HCT116 (cell line): ENCODE results near the gene CDC14A. TPM values are rescaled to one million over a fixed set of nuclear protein-coding genes. Genes with fewer than 3 reads are reported as not detected.

Experiments used
- ATAC-seq: fragments of 200-7000 bp; cut with Tn5 transposase; 2 replicates; pipeline ENCODE4 v1.9.1; 2020; ENCODE audit warnings: mild to moderate bottlenecking, moderate library complexity
- BruUV-seq: library from RNA; stranded (reverse); fragments of 400-500 nt; replicated peaks from 2 replicates; lab custom pipeline; 2021; lab: Mats Ljungman, UMichigan
- CTCF ChIA-PET: fragments of 300-600 bp; sonication (Branson Sonifier 250); formaldehyde crosslinking; loops from one replicate; lab custom pipeline; 2021; ENCODE audit warnings: antibody characterized with exemption; lab: Charles Lee
- POLR2A ChIA-PET: fragments of 300-600, 350-600 bp; sonication (Branson Sonifier 250); formaldehyde crosslinking; loops from one replicate; lab custom pipeline; 2021; ENCODE audit warnings: antibody characterized with exemption; lab: Charles Lee
- RAD21 ChIA-PET, 2 experiments: fragments of 300-600 bp; sonication (Branson Sonifier 250); formaldehyde crosslinking; loops; one replicate each; lab custom pipeline; 2023; ENCODE audit warnings: low total read pairs in 2 of 2; ENCODE audit not compliant: uncharacterized antibody in 2 of 2, unreplicated experiment in 2 of 2, low non-redundant PET in 1 of 2; lab: Charles Lee
- DNase-seq: peaks from one replicate; pipeline ENCODE4 v3.0.0-alpha.2; 2010; ENCODE audit warnings: low read depth, low spot score
- H2AFZ ChIP-seq: fragments of 200-600 bp; shearing (Covaris generic), sonication (generic); 2 replicates; pipeline ENCODE4 v1.6.1; 2017; ENCODE audit warnings: low read depth, mixed run types, mixed read lengths, antibody characterized with exemption, low read length; ENCODE audit not compliant: poor library complexity, severe bottlenecking
- H3K27ac ChIP-seq: 2 replicates; pipeline ENCODE4 v1.5.1; 2012; ENCODE audit warnings: low read depth, low read length
- H3K27me3 ChIP-seq: fragments of 200-600 bp; sonication (generic); 2 replicates; pipeline ENCODE4 v1.6.1; 2016; ENCODE audit warnings: mixed run types, low read length, mixed read lengths; ENCODE audit not compliant: insufficient read depth
- H3K36me3 ChIP-seq, 2 experiments: fragments of 200-500 bp in 1 of 2; fragments of 200-600 bp in 1 of 2; sonication (Bioruptor generic) in 1 of 2; sonication (generic) in 1 of 2; 2 replicates each; pipeline versions ENCODE4 v1.5.1 to v1.6.1; 2014 to 2016; ENCODE audit warnings: low read length in 2 of 2, inconsistent platforms in 1 of 2, mixed read lengths in 1 of 2, mixed run types in 1 of 2; ENCODE audit not compliant: insufficient read depth in 2 of 2, control insufficient read depth in 1 of 2
- H3K4me1 ChIP-seq, 2 experiments: fragments of 200-600 bp in 1 of 2; sonication (generic) in 1 of 2; 2 replicates each; pipeline versions ENCODE4 v1.5.1 to v1.6.1; 2012 to 2017; ENCODE audit warnings: low read length in 2 of 2, inconsistent platforms in 1 of 2, mild to moderate bottlenecking in 1 of 2, mixed read lengths in 1 of 2, mixed run types in 1 of 2, moderate library complexity in 1 of 2; ENCODE audit not compliant: insufficient read depth in 2 of 2, control insufficient read depth in 1 of 2
- H3K4me2 ChIP-seq: fragments of 200-600 bp; sonication (generic); 2 replicates; pipeline ENCODE4 v1.6.1; 2017; ENCODE audit warnings: mixed run types, low read length, mixed read lengths
- H3K4me3 ChIP-seq, 2 experiments: fragments of 200-600 bp in 1 of 2; sonication (generic) in 1 of 2; replicated peaks in 1 of 2; 2 replicates each; pipeline ENCODE4 v1.5.1; 2011 to 2016; ENCODE audit warnings: low read length in 2 of 2, control low read depth in 1 of 2, low read depth in 1 of 2, mild to moderate bottlenecking in 1 of 2, mixed read lengths in 1 of 2, mixed run types in 1 of 2
- H3K79me2 ChIP-seq: fragments of 200-600 bp; sonication (generic); 2 replicates; pipeline ENCODE4 v1.6.1; 2017; ENCODE audit warnings: mild to moderate bottlenecking, mixed run types, low read length, moderate library complexity, mixed read lengths; ENCODE audit not compliant: insufficient read depth
- H3K9ac ChIP-seq: fragments of 200-600 bp; sonication (generic); 2 replicates; pipeline ENCODE4 v1.6.1; 2016; ENCODE audit warnings: low read length, mixed read lengths
- H3K9me2 ChIP-seq: fragments of 200-600 bp; sonication (generic), shearing (Covaris generic); 2 replicates; pipeline ENCODE4 v1.6.1; 2017; ENCODE audit warnings: mixed run types, mild to moderate bottlenecking, moderate library complexity; ENCODE audit not compliant: insufficient read depth
- H3K9me3 ChIP-seq, 2 experiments: fragments of 200-500 bp in 1 of 2; fragments of 200-600 bp in 1 of 2; sonication (Bioruptor generic) in 1 of 2; sonication (generic) in 1 of 2; 2 replicates each; pipeline ENCODE4 v1.6.1; 2014 to 2017; ENCODE audit warnings: low read length in 2 of 2, mixed read lengths in 2 of 2, inconsistent platforms in 1 of 2, low read depth in 1 of 2, mild to moderate bottlenecking in 1 of 2, mixed run types in 1 of 2, moderate library complexity in 1 of 2; ENCODE audit not compliant: control insufficient read depth in 1 of 2, insufficient read depth in 1 of 2
- H4K20me1 ChIP-seq: fragments of 200-600 bp; sonication (generic), shearing (Covaris generic); 2 replicates; pipeline ENCODE4 v1.6.1; 2017; ENCODE audit warnings: mixed run types, mild to moderate bottlenecking, moderate library complexity; ENCODE audit not compliant: insufficient read depth
- ATF3 ChIP-seq: IDR thresholded peaks from 2 replicates; pipeline ENCODE4 v1.6.1; 2012
- CBX3 ChIP-seq: IDR thresholded peaks from 2 replicates; pipeline ENCODE4 v1.6.1; 2012; ENCODE audit warnings: low read depth
- ELF1 ChIP-seq: IDR thresholded peaks from 2 replicates; pipeline ENCODE4 v1.6.1; 2012; ENCODE audit warnings: low read depth, borderline replicate concordance
- EZH2 ChIP-seq: fragments of 200-600 bp; sonication (generic); IDR thresholded peaks from 2 replicates; pipeline ENCODE4 v1.6.1; 2017; ENCODE audit warnings: antibody characterized with exemption, mixed run types
- EZH2phosphoT487 ChIP-seq: fragments of 200-600 bp; IDR thresholded peaks from 2 replicates; pipeline ENCODE4 v1.6.1; 2018; ENCODE audit warnings: antibody characterized with exemption, borderline replicate concordance
- FOSL1 ChIP-seq: IDR thresholded peaks from 2 replicates; pipeline ENCODE4 v1.6.1; 2012; ENCODE audit warnings: low read depth
- JUND ChIP-seq: IDR thresholded peaks from 2 replicates; pipeline ENCODE4 v1.6.1; 2012
- MAX ChIP-seq: IDR thresholded peaks from 2 replicates; pipeline ENCODE4 v1.6.1; 2012
- POLR2A ChIP-seq: IDR thresholded peaks from 2 replicates; pipeline ENCODE4 v1.7.0; 2011; ENCODE audit warnings: borderline replicate concordance; ENCODE audit not compliant: insufficient read depth, insufficient read length; ENCODE audit errors: extremely low read depth
- POLR2AphosphoS5 ChIP-seq: IDR thresholded peaks from 2 replicates; pipeline ENCODE4 v1.6.1; 2011; ENCODE audit warnings: mild to moderate bottlenecking, low read depth, low read length, moderate library complexity
- RAD21 ChIP-seq: IDR thresholded peaks from 2 replicates; pipeline ENCODE4 v1.6.1; 2012; ENCODE audit warnings: low read depth, mild to moderate bottlenecking
- REST ChIP-seq: IDR thresholded peaks from 2 replicates; pipeline ENCODE4 v1.6.1; 2012; ENCODE audit warnings: low read depth
- SIN3A ChIP-seq: IDR thresholded peaks from 2 replicates; pipeline ENCODE4 v1.6.1; 2012; ENCODE audit warnings: low read depth
- SRF ChIP-seq: IDR thresholded peaks from 2 replicates; pipeline ENCODE4 v1.6.1; 2012; ENCODE audit warnings: low read depth
- TCF7L2 ChIP-seq: IDR thresholded peaks from 2 replicates; pipeline ENCODE4 v1.7.0; 2011; ENCODE audit warnings: borderline replicate concordance, inconsistent platforms; ENCODE audit not compliant: insufficient read depth, insufficient read length; ENCODE audit errors: extremely low read depth
- YY1 ChIP-seq: IDR thresholded peaks from 2 replicates; pipeline ENCODE4 v1.6.1; 2011; ENCODE audit warnings: low read length, low read depth, moderate library complexity, mild to moderate bottlenecking; ENCODE audit not compliant: insufficient replicate concordance; ENCODE audit errors: extremely low read depth
- ZBTB33 ChIP-seq: IDR thresholded peaks from 2 replicates; pipeline ENCODE4 v1.6.1; 2011; ENCODE audit warnings: mild to moderate bottlenecking, low read length, moderate library complexity; ENCODE audit not compliant: insufficient replicate concordance; ENCODE audit errors: extremely low read depth
- ZFX ChIP-seq: fragments of 450-650 bp; IDR thresholded peaks from 2 replicates; pipeline ENCODE4 v1.6.1; 2017
- ZNF274 ChIP-seq: fragments of 200-500 bp; sonication (Bioruptor generic); IDR thresholded peaks from 2 replicates; pipeline ENCODE4 v1.6.1; 2014; ENCODE audit warnings: mild to moderate bottlenecking, low read depth, low read length, inconsistent platforms
- intact Hi-C: fragments of 100-400 bp; cut with micrococcal nuclease; formaldehyde crosslinking; loops from 2 replicates; pipeline ENCODE4 v1.10.0; 2022
- total RNA-seq: library from RNA; stranded (reverse); gene quantifications from one replicate; pipeline ENCODE4 v1.2.1, GENCODE V29; 2021; ENCODE audit not compliant: unreplicated experiment

The CDC14A gene
- total RNA-seq, 1 experiment from 2014 or later: 5.1 TPM

GRCh38 chr1:100476735-100477290, 124.5 kb downstream of the CDC14A start:
- no peak for TF ChIP-seq ZFX
- TF ChIP-seq EZH2: no peak
- no peak for TF ChIP-seq CBX3
- TF ChIP-seq YY1: no peak
- TF ChIP-seq ZNF274: no peak
- no peak for TF ChIP-seq TCF7L2
- no peak for TF ChIP-seq ZBTB33
- no peak for TF ChIP-seq ELF1
- TF ChIP-seq RAD21: no peak
- TF ChIP-seq FOSL1: no peak
- no peak for TF ChIP-seq SIN3A
- no peak for TF ChIP-seq EZH2phosphoT487
- no peak for TF ChIP-seq ATF3
- TF ChIP-seq MAX: no peak
- TF ChIP-seq REST: no peak
- TF ChIP-seq POLR2AphosphoS5: no peak
- TF ChIP-seq SRF: no peak
- TF ChIP-seq JUND: no peak
- no peak for TF ChIP-seq POLR2A
- Histone ChIP-seq H4K20me1 (no peaks in the 10 kb centered on the region), H3K36me3 (no peaks in the 10 kb centered on the region), H3K9ac (no peak overlapping the region), H2AFZ (no peak overlapping the region), H3K9me2 (no peaks in the 10 kb centered on the region), H3K4me3 (no peak overlapping the region), H3K79me2 (no peaks in the 10 kb centered on the region), H3K27me3 (no peaks in the 10 kb centered on the region), H3K4me2 (no peak overlapping the region), H3K9me3 (no peaks in the 10 kb centered on the region), H3K4me1 (no peaks in the 10 kb centered on the region), H3K27ac (no peak overlapping the region)
- BruUV-seq: no TSS peak
- CTCF ChIA-PET: interaction anchor here (1.3 kb wide), 1 partner anchor 13 kb away, joined by 4 read pairs; no protein-coding TSS in a partner anchor
- DNase-seq: no peak
- POLR2A ChIA-PET: no interaction called here
- no peak for ATAC-seq
- RAD21 ChIA-PET: no interaction called here
- intact Hi-C loops: no loop called here
